Left hindlimb (tissue), 1 donor: ENCODE results near the gene CYP26B1.

Experiments
- DNase-seq: peaks from one replicate; pipeline ENCODE4 v3.0.0-alpha.2; 2018

CYP26B1 gene

GRCh38 chr2:72128059-72128842, 19.4 kb downstream of the CYP26B1 start:
- DNase-seq: no peak

- DNase-seq: no peak
Measured at GRCh38 chr2:72127401-72128058, 20.1 kb downstream of the CYP26B1 start.

- no peak for DNase-seq
Measured at GRCh38 chr2:72126186-72127100, 21.2 kb downstream of the CYP26B1 start.

GRCh38 chr2:72124376-72124775, 23.3 kb downstream of the CYP26B1 start:
- DNase-seq: no peak

- no peak for DNase-seq
Measured at GRCh38 chr2:72121153-72121552, 26.5 kb downstream of the CYP26B1 start.

GRCh38 chr2:72118951-72119350, 28.7 kb downstream of the CYP26B1 start:
- DNase-seq: no peak

- no peak for DNase-seq
Measured at GRCh38 chr2:72118386-72118785, 29.3 kb downstream of the CYP26B1 start.

GRCh38 chr2:72117718-72118117, 29.9 kb downstream of the CYP26B1 start:
- no peak for DNase-seq

GRCh38 chr2:72117029-72117428, 30.6 kb downstream of the CYP26B1 start:
- no peak for DNase-seq

- no peak for DNase-seq
Measured at GRCh38 chr2:72116081-72116533, 31.6 kb downstream of the CYP26B1 start.

GRCh38 chr2:72115110-72116080, 32.3 kb downstream of the CYP26B1 start:
- DNase-seq: peak; percentile 79

GRCh38 chr2:72114693-72115051, 33.0 kb downstream of the CYP26B1 start:
- no peak for DNase-seq

- DNase-seq: no peak
Measured at GRCh38 chr2:72113847-72114692, 33.6 kb downstream of the CYP26B1 start.

GRCh38 chr2:72112981-72113846, 34.4 kb downstream of the CYP26B1 start:
- no peak for DNase-seq

GRCh38 chr2:72112401-72112800, 35.3 kb downstream of the CYP26B1 start:
- DNase-seq: no peak

GRCh38 chr2:72111061-72111460, 36.6 kb downstream of the CYP26B1 start:
- no peak for DNase-seq

GRCh38 chr2:72109904-72110303, 37.8 kb downstream of the CYP26B1 start:
- no peak for DNase-seq

GRCh38 chr2:72109291-72109690, 38.4 kb downstream of the CYP26B1 start:
- DNase-seq: no peak

- no peak for DNase-seq
Measured at GRCh38 chr2:72108121-72108520, 39.5 kb downstream of the CYP26B1 start.

GRCh38 chr2:72106978-72107377, 40.7 kb downstream of the CYP26B1 start:
- DNase-seq: no peak
